GM18909 (cell line): ENCODE measurements around the gene ST7L.
A peak's percentile ranks its signal among the peaks of the same experiment; 100 is the strongest.

Experiments
- ATAC-seq: cut with Tn5 transposase; IDR thresholded peaks from one replicate; pipeline ENCODE4 v1.9.1; 2021; ENCODE audit warnings: mild to moderate bottlenecking; ENCODE audit not compliant: unreplicated experiment, poor library complexity

ST7L gene

DNA sequence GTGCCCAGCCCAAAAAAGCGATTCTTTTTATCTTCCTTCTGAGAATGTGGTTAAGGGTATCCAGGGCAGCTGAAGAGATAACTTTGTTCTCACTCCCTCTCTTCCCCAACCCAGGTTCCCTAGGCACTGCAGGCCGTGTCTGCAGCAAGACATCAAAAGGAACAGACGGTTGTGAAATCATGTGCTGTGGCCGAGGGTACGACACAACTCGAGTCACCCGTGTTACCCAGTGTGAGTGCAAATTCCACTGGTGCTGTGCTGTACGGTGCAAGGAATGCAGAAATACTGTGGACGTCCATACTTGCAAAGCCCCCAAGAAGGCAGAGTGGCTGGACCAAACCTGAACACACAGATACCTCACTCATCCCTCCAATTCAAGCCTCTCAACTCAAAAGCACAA lies 98.8 kb downstream of the ST7L start:
- no peak for ATAC-seq

DNA sequence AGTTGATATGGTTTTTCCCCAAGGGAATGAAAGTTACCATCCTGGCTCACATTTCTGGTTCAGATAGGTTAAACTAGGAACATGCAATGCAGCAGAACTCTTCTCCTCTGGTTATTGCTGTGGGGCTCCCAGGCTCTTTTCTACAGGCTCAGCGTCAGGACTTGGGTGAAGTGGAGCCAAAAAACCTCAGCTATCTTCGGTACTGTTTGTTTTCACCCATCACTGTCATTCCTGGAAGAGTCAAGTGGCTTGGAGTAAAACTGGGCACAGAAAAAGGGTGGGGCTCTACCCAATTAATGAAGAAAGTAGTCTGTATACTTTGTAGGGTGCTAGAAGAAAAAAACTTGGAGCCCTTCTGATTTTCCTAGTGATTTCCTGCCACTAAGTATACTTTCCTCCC lies 100.8 kb downstream of the ST7L start:
- no peak for ATAC-seq

DNA sequence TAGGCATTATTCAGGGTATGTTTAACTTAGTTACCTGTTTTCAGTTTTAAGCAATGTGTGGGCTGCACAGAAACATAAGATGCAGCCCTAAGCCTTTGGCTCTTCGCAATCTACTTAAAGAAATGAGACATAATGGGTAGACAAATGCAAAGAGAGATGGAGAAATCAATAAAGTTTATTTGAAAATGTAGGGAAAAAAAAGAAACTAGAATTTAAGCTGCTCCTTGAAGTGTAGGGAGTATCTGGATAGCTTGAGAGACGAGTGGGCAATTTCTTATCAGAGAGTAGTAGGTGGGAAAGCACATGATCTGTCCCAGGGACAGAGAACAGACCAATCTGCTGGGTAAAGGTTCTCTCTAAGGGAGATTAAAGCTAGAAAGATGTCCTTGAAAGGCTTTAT lies 101.3 kb downstream of the ST7L start:
- ATAC-seq = no peak

DNA sequence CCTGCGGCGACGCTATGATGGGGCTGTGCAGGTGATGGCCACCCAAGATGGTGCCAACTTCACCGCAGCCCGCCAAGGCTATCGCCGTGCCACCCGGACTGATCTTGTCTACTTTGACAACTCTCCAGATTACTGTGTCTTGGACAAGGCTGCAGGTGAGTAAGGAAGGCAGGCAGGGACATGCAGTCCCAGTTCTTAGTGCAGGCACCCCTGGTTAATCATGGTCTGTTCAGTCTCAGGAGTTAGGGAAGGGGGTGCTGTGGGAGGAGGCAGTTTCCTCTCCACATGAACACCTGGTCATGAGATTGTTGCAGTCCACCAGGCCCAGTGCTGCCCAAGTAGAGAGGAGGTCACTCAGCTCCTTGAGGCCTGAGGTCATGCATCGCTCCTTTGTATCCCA lies 101.7 kb downstream of the ST7L start:
- no peak for ATAC-seq

DNA sequence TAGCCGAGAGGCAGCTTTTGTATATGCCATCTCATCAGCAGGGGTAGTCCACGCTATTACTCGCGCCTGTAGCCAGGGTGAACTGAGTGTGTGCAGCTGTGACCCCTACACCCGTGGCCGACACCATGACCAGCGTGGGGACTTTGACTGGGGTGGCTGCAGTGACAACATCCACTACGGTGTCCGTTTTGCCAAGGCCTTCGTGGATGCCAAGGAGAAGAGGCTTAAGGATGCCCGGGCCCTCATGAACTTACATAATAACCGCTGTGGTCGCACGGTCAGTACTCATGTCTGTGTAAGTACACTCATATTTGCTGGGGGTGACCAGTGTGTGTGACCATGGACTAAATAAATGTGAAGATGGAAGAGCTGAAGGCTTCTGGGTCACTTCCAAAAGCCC lies 102.8 kb downstream of the ST7L start:
- no peak for ATAC-seq

DNA sequence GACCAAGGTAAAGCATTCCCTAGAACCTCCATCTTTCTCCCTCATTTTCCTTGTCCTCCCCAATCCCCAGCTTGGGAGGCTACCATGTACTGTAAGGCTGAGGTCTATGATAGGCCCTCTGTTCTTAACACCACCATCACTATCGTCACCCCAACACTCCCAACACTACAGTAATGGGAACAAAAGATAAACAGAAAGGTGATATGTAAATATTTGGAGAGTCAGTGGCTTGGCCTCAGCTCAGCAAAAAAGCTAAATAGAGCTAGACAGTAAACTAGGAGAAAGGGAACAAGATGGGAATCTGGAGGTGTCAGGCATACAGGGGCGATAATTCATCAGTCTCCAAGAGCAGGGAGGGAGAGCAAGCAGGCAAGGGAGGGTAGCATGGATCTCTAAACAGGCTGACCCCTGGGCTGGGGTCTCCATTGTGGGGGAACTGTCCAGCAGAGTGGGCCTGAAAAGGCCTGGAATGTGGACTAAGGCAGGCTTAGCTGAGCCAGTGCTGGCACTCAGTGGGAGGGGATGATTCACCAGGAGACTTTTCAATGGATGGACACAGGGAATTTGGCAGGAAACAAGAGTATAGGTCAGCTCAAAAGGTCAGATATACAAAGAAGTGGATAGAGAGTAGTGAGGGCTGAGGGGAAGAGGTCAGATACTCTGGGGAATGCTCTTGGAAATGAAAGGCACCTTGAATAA lies 103.5 kb downstream of the ST7L start:
- no peak for ATAC-seq

DNA sequence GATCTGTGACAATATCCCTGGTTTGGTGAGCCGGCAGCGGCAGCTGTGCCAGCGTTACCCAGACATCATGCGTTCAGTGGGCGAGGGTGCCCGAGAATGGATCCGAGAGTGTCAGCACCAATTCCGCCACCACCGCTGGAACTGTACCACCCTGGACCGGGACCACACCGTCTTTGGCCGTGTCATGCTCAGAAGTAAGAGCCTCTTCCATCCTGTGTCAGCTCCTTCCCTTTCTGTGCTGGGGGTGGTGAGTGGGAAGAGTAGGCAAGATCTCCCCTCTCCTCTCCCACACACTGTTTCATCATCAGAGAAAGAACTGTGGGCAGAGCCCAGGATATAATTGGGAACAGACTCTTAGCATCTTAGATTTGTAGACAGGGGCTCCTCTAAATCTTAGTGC lies 104.0 kb downstream of the ST7L start:
- ATAC-seq = no peak

DNA sequence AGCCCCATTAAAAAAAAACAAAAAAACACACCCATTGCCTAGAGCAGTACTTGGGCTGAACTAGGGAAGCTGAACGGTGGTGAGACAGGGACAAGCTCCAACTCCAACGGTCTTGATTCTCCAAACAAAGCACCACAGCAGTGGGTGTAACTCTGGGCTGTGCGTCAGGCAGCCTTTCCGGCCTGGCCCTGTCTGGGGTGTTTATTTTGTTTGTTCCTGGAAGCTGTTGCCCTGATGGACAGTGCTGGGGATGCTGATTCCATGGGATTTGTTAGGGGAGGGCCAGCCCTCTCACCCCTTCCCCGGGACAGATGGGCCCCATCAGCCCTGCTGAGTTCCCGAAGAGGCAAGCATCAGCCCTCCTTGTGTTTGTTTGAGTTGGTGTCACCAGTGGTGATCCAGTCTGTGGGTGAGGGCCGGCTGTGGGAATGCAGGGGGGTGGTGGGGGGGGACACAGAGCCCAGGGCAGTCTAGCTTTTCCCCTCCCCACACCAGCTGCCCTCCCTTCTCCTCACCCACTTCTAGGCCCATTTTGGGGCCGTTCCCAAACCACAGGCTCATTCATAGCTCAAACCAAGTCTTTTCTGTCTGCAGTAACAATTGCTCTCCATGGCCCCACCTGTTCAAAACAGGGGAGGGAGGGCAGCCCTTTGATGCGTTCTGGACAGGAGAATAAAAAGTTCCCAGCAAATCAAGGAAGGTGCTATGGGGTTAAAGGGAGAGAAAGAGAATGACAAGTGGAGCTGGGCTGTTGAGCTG lies 105.7 kb downstream of the ST7L start:
- ATAC-seq = no peak

DNA sequence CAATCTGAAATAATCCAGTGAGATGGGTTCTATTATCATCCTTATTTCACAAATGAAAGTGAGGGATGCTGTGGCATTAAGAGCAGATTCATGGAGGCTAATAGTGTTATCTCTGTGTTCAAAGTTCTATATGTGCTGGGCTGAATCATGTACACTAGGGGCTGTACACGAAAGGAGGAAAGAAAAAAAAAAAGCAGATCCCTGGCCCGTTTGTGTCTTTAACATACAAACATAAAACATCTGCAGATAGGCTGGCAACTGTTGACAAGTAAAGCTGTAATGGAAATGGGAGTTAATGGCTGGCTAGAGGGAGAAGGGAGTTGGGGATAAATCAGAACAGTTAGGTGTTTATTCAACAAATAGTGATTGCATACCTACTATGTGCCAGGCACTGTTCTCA lies 107.0 kb downstream of the ST7L start:
- no peak for ATAC-seq

DNA sequence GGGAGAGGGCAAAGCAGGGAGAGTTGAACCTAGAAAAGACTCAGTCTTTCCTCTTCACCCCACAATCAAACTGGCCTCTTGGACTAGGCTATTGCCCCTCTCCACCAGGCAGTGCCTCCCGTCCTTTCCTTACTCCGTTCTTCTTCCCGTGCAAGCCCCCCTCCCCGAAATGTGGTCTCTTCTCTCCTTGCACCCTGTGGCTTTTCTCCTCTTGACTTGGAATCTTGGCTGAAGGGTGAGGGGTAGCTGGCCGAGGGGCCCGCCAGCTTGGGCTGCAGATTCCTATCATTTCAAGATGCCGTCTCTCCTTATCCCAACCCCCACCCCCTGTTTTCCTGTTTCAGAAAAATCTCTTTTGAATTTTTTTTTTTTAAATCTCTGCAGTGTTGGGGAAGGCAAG lies 108.6 kb downstream of the ST7L start:
- no peak for ATAC-seq

DNA sequence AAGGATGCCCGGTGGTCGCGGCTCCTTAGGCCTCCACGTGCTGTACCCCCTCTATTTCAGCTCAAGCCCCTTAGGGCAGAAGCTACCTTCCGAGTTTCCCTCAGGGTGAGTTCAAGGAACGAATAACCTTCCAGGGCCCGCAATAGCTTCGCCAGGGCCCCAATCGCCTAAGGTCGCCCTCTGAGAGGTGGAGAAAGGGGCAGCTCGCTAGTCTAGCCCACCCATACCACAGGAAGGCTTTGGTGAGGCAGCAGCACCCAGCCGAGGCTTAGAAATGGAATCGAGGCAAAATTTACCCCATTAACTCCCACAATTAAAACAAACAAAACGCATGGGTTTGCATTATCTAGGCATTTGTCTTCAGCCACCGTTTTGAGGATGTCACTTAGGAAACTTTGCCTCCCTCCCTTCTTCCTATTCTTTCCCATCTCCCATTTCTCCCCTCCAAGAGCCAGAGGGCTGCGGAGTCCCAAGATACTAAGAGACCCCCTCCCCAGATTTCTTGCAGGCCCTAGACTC lies 109.2 kb downstream of the ST7L start:
- no peak for ATAC-seq

DNA sequence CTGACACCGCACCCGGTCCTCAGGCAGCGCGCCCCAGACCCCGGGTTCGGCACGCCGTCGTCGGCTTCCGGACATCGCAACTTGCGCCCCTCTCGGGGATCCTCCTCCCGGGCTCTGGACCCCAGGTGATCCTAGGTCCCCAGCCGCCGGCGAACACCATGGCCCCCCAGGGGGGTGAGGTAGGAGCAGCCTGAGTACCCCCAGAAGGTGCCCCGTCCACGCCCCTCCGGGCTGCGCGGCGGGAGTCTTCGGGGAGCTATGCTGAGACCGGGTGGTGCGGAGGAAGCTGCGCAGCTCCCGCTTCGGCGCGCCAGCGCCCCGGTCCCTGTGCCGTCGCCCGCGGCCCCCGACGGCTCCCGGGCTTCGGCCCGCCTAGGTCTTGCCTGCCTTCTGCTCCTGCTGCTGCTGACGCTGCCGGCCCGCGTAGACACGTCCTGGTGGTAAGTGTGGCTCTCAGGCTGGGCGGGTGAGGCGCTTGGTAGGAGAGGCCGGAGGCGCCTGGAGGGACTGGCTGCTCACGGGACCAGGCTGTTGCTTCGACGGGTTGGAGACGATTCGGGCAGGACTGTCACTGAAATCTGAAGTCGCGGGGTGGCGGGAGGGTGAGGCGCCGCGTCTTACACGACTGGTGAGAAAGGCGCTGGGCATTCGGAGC lies 109.8 kb downstream of the ST7L start:
- ATAC-seq = peak; percentile 17

DNA sequence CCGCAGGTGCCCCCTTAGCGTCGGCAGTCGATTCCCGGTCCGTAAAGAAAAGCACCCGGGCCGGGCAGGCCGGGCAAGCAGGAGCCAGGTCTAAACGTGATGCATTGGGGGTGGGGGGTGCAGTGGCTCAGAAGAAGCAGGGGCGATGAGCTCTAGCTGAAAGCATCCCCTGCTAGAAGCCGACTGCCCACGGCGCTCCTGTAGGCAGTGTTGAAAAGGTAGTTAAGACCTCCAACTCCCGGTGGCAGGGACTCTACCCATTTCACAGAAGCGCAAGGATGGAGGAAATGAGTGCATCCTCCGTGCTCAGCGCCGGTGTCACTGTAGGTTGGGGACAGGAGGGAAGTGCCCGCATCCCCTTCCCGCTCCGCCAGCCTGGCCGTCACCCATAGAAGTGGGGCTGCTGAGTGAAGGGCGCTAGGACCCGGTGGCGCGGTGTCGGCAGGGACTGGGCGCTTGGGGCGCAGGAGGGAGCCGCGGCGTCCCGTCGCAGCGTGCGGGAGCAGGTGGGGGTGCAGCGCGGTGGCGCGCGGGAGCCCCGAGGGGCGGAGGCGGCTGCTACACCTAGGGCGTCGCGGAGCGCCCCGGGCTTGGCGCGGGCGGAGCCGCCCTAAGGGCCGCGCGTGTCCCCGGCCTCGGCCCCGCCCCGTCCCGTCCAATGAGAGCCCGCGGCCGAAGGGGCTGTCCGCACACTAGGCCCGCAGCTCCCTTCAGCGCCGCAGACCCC lies 110.5 kb downstream of the ST7L start, which contains the start of gene WNT2B:
WNT2B (plus strand) TSS at position 688 of the 727 bp plus-strand sequence. CDS start 298 bp downstream, outside the sequence.
- ATAC-seq = peak; percentile 55

DNA sequence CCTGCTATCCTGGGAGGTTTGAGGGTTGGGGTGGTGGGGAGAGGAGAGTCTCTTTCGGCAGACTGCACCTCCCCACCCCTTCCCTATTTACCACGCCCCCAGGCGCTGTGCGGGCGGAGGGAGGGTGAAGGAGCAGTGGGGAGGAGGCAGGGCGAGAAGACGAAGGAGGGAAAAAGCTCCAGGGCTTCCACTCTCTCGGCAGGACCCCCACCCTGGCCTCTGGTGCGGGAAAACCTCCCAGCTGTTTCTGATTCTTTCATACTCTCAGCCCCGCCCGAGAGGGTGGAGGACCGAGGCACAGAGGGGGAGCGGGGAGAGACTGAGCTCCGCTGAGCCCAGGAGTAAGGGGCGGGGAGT lies 111.0 kb downstream of the ST7L start:
- ATAC-seq = no peak

DNA sequence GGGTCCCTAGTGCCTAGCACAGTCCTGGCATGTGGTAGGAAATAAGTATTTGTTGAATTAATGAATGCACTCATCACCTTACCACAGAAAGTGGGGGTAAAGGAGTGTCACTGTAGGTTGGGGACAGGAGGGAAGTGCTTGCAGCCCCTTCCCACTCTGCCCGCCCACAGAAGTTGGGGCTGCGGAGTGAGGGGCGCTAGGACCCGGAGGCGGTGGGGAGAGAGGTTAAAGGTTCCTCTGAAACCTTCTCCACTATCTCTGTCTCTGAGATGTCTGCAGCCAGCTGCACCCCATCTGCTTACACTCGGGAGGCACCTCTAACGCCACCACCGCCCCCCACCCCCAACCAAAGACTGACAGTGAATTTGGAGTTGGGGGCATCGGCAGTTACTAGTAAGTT lies 111.6 kb downstream of the ST7L start:
- ATAC-seq = no peak

DNA sequence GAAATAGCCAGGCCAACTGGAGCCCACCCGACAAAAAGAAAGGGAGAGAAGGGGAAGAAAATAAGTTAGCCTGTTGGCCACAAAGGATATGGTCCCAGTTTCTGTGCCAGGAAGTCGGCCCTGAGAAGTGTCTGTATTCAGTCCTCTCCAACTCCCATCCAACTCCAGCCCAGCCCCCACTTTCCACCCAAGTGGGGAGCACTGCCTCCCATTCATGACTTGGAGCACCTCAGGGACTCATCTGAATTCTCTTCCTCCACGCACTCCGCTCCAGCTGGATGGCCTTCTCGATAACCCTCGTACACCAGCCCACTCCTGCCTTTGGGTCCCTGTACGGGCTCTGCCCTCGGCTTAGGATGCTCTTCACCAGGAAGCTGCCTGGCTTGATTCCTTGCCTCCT lies 112.2 kb downstream of the ST7L start:
- ATAC-seq = no peak

DNA sequence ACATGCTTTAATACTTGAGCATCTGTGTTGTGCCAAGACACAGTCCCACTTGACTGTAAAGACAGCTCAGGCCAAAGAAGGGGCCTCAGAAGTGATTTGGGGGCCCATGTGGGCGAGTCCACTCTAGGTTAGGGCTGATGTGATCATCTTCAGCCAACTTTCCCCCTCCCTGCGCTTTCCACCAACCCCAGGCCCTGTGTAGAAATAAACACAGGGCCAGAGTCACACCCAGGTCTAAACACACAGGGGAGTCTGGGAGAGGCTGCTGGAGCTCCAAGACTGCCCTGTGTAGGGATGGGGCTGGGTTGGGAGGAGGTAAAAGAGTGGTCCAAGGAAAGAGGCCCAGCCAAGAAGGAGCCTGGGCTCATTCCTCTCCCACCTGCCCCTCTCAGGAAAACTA lies 112.6 kb downstream of the ST7L start:
- ATAC-seq = no peak

DNA sequence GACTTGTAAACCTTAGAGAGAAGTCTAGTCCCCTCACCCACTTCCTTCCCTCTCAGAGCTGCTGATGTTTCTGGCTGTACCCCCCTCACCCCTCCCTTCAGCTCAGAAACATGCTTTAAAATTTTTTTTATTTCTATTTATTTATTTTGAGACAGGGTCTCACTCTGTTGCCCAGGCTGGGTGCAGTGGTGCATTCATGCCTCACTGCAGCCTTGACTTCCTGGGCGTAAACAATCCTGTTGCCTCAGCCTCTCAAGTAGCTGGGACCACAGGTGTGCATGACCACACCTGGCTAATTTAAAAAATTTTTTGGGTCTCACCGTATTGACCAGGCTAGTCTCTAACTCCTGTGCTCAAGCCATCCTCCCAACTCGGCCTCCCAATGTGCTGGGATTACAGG lies 113.1 kb downstream of the ST7L start:
- no peak for ATAC-seq

DNA sequence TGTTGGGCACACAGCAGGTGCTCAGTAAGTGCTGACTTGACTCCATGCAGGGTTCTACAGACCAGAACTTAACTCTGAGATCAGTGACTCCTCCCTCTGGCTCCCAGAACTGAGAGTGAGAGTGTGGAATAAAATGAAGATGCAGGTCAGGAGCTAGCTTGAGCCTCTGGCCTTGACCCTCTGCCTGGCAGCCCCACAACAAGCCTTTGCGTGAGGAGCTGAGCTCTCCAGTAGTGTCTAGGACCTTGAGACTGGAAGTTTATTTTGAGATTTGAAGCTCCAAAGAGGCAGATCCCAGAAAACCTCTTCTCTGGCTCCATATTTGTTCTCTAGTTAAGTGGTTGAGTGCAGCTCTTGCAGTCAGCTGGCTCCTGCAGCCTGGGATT lies 113.5 kb downstream of the ST7L start:
- no peak for ATAC-seq

DNA sequence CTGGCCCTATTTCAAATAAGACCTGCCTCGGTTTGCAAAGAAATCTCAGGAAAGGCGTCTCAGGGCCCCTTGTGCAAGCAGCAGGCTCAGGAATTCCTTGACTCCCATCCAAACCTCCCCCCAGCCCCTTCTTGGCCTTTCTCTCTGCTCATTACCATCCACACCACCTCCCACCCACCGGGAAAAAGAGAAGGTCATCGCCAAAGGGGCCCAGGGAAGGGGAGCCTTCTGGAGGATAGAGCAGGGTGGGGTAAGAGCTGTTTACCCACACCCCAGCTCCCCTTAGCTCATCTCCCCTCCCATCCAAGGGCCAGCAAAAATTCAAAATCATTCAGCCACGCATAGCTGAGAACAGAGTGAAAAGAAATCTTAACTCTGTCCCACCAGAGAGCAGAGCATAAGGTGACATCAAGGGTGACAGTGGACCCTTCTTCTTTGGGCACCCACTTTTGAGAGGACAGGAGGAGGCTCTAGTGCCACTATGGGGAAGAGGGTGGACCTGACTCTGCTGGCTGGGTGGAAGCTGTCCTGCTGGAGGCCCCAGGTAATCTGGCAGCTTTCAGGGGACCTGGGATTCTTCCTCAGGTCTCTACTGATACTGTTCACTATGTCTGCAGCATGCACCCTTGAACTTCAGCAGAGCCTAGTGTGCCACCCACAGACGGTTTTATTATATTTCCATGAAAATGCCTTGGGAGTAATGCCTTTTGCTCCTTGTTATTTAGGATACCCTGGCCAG lies 114.1 kb downstream of the ST7L start:
- ATAC-seq = no peak
